GM21367 (cell line): ENCODE data around the gene RFXANK.

Experiments used
- ATAC-seq: cut with Tn5 transposase; IDR thresholded peaks from one replicate; pipeline ENCODE4 v1.9.1; 2021; ENCODE audit not compliant: unreplicated experiment

RFXANK gene

GRCh38 chr19:19226663-19227062 is 34.6 kb downstream of the RFXANK start:
- ATAC-seq, result no peak

- ATAC-seq, result no peak
Measured at GRCh38 chr19:19227217-19227616, 35.2 kb downstream of the RFXANK start.

- no peak for ATAC-seq
Measured at GRCh38 chr19:19229701-19230100, 37.6 kb downstream of the RFXANK start.

- ATAC-seq, result no peak
Measured at GRCh38 chr19:19230999-19231398, 38.9 kb downstream of the RFXANK start.

GRCh38 chr19:19232261-19232721 is 40.2 kb downstream of the RFXANK start:
- no peak for ATAC-seq

GRCh38 chr19:19234220-19234816 is 42.3 kb downstream of the RFXANK start:
- no peak for ATAC-seq

GRCh38 chr19:19236173-19236572 is 44.1 kb downstream of the RFXANK start:
- ATAC-seq, result no peak

GRCh38 chr19:19238126-19238894 is 46.3 kb downstream of the RFXANK start:
- no peak for ATAC-seq

GRCh38 chr19:19239675-19240074 is 47.6 kb downstream of the RFXANK start:
- ATAC-seq, result no peak

GRCh38 chr19:19240476-19240875 is 48.4 kb downstream of the RFXANK start:
- no peak for ATAC-seq

- no peak for ATAC-seq
Measured at GRCh38 chr19:19250196-19250801, 58.2 kb downstream of the RFXANK start.
